ENCODE results near the gene FTL. TPM values are rescaled to one million over a fixed set of nuclear protein-coding genes. Genes with fewer than 3 reads are reported as not detected.

The FTL gene
- total RNA-seq, 1 experiment from 2014 or later = 3,282 TPM

- Histone ChIP-seq H3K4me3 (ENCODE audit: insufficient read depth, low read depth, low read length) (peak overlapping the region; percentile 89), H3K27me3 (ENCODE audit: control insufficient read depth, insufficient read depth, low read length) (no peaks in the 10 kb centered on the region), H3K36me3 (replicated peaks; ENCODE audit: control insufficient read depth, insufficient read depth, low read length) (peaks cover 17% of the 10 kb centered on the region)
- no peak for DNase-seq
Measured at GRCh38 chr19:48966541-48967345, 1.6 kb downstream of the FTL start.

GRCh38 chr19:48967346-48968178 lies 2.5 kb downstream of the FTL start:
- DNase-seq = peak; percentile 34
- H3K36me3 ChIP-seq (replicated peaks; ENCODE audit: control insufficient read depth, insufficient read depth, low read length) = peaks cover 17% of the 10 kb centered on the region
- no peak overlapping the region for H3K4me3 ChIP-seq (ENCODE audit: insufficient read depth, low read depth, low read length)
- H3K27me3 ChIP-seq (ENCODE audit: control insufficient read depth, insufficient read depth, low read length) = no peaks in the 10 kb centered on the region

- Histone ChIP-seq H3K4me3 (ENCODE audit: insufficient read depth, low read depth, low read length) (no peak overlapping the region), H3K36me3 (replicated peaks; ENCODE audit: control insufficient read depth, insufficient read depth, low read length) (peaks cover 17% of the 10 kb centered on the region), H3K27me3 (ENCODE audit: control insufficient read depth, insufficient read depth, low read length) (no peaks in the 10 kb centered on the region)
- DNase-seq = no peak
Measured at GRCh38 chr19:48968179-48968661, 3.1 kb downstream of the FTL start.

- no peak for DNase-seq
- Histone ChIP-seq H3K4me3 (ENCODE audit: insufficient read depth, low read depth, low read length) (no peak overlapping the region), H3K36me3 (replicated peaks; ENCODE audit: control insufficient read depth, insufficient read depth, low read length) (peaks cover 19% of the 10 kb centered on the region), H3K27me3 (ENCODE audit: control insufficient read depth, insufficient read depth, low read length) (no peaks in the 10 kb centered on the region)
Measured at GRCh38 chr19:48968813-48969218, 3.7 kb downstream of the FTL start.

- H3K36me3 ChIP-seq (replicated peaks; ENCODE audit: control insufficient read depth, insufficient read depth, low read length) = peaks cover 25% of the 10 kb centered on the region
- H3K4me3 ChIP-seq (ENCODE audit: insufficient read depth, low read depth, low read length) = no peak overlapping the region
- peak; percentile 85 for DNase-seq
- H3K27me3 ChIP-seq (ENCODE audit: control insufficient read depth, insufficient read depth, low read length) = no peaks in the 10 kb centered on the region
Measured at GRCh38 chr19:48969276-48970138, 4.4 kb downstream of the FTL start.

GRCh38 chr19:48970139-48970766 lies 5.1 kb downstream of the FTL start:
- Histone ChIP-seq H3K4me3 (ENCODE audit: insufficient read depth, low read depth, low read length) (no peak overlapping the region), H3K36me3 (replicated peaks; ENCODE audit: control insufficient read depth, insufficient read depth, low read length) (peaks cover 25% of the 10 kb centered on the region), H3K27me3 (ENCODE audit: control insufficient read depth, insufficient read depth, low read length) (no peaks in the 10 kb centered on the region)
- DNase-seq = no peak

GRCh38 chr19:48970923-48971395 lies 5.8 kb downstream of the FTL start:
- H3K36me3 ChIP-seq (replicated peaks; ENCODE audit: control insufficient read depth, insufficient read depth, low read length) = peaks cover 23% of the 10 kb centered on the region
- DNase-seq = peak; percentile 92

GRCh38 chr19:48975947-48976847 lies 11.1 kb downstream of the FTL start:
- Histone ChIP-seq H3K27me3 (ENCODE audit: control insufficient read depth, insufficient read depth, low read length) (no peaks in the 10 kb centered on the region), H3K4me3 (ENCODE audit: insufficient read depth, low read depth, low read length) (no peak overlapping the region), H3K36me3 (replicated peaks; ENCODE audit: control insufficient read depth, insufficient read depth, low read length) (peaks cover 12% of the 10 kb centered on the region)
- DNase-seq = peak; percentile 83

More at GRCh38 chr19:48970923-48971395, 5.8 kb downstream of the FTL start:
- Histone ChIP-seq H3K4me3 (ENCODE audit: insufficient read depth, low read depth, low read length) (no peak overlapping the region), H3K27me3 (ENCODE audit: control insufficient read depth, insufficient read depth, low read length) (no peaks in the 10 kb centered on the region)

GRCh38 chr19:48977061-48977460 lies 12.0 kb downstream of the FTL start:
- Histone ChIP-seq H3K4me3 (ENCODE audit: insufficient read depth, low read depth, low read length) (no peak overlapping the region), H3K36me3 (replicated peaks; ENCODE audit: control insufficient read depth, insufficient read depth, low read length) (peaks cover 12% of the 10 kb centered on the region), H3K27me3 (ENCODE audit: control insufficient read depth, insufficient read depth, low read length) (no peaks in the 10 kb centered on the region)
- no peak for DNase-seq

- H3K4me3 ChIP-seq (ENCODE audit: insufficient read depth, low read depth, low read length) = no peak overlapping the region
- no peaks in the 10 kb centered on the region for H3K27me3 ChIP-seq (ENCODE audit: control insufficient read depth, insufficient read depth, low read length)
- DNase-seq = no peak
- H3K36me3 ChIP-seq (replicated peaks; ENCODE audit: control insufficient read depth, insufficient read depth, low read length) = peaks cover 7% of the 10 kb centered on the region
Measured at GRCh38 chr19:48982280-48982679, 17.2 kb downstream of the FTL start.

GRCh38 chr19:48985711-48986110 lies 20.6 kb downstream of the FTL start:
- DNase-seq = no peak
- Histone ChIP-seq H3K27me3 (ENCODE audit: control insufficient read depth, insufficient read depth, low read length) (no peaks in the 10 kb centered on the region), H3K36me3 (replicated peaks; ENCODE audit: control insufficient read depth, insufficient read depth, low read length) (peaks cover 9% of the 10 kb centered on the region), H3K4me3 (ENCODE audit: insufficient read depth, low read depth, low read length) (no peak overlapping the region)

GRCh38 chr19:48986211-48986610 lies 21.1 kb downstream of the FTL start:
- no peak for DNase-seq
- Histone ChIP-seq H3K4me3 (ENCODE audit: insufficient read depth, low read depth, low read length) (no peak overlapping the region), H3K36me3 (replicated peaks; ENCODE audit: control insufficient read depth, insufficient read depth, low read length) (peaks cover 10% of the 10 kb centered on the region), H3K27me3 (ENCODE audit: control insufficient read depth, insufficient read depth, low read length) (no peaks in the 10 kb centered on the region)

- Histone ChIP-seq H3K4me3 (ENCODE audit: insufficient read depth, low read depth, low read length) (no peak overlapping the region), H3K36me3 (replicated peaks; ENCODE audit: control insufficient read depth, insufficient read depth, low read length) (peaks cover 10% of the 10 kb centered on the region), H3K27me3 (ENCODE audit: control insufficient read depth, insufficient read depth, low read length) (no peaks in the 10 kb centered on the region)
- DNase-seq = no peak
Measured at GRCh38 chr19:48987323-48987722, 22.2 kb downstream of the FTL start.
